Measurements from ENCODE around the gene CIDEB.

DNA sequence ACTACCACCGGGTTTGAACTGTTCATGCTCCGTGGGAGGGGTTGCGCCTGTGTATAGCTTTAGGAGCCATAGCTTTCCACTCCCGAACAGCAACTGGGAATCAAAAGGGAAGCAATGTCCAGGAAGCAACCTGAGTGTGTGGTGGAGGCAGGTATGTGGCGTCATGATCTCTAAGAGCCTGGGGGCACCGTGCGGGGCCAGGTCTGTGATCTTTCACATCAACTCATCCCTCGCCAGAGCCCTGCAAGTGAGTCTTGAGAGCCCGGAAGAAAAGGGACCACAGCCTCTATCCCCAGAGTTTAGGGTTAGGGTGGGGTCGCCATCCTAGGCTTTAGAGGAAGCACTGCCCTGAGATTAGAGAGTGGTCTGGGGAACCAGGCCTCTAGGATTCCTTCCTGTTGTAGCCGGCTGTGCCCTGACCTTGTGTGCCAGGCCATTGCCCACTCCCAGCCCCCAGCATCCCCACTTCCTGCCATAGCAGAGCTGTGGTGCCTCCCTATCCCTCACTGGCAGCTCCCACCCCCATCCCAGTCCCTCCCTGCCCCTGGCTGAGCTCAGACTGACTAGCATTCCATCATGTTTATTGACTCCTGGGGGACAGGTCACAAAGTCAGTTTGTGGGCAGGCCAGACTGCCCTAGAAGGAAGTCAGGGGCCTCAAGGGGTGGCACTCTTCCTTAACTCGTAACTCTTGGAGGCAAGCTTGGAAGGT is 27.8 kb upstream of the CIDEB start:
- TF ChIP-seq CBFB (IDR thresholded peaks at IDR 0.05; ENCODE audit: low read depth) (no peak), SMC3 (IDR thresholded peaks at IDR 0.05; ENCODE audit: borderline replicate concordance, low read length) (no peak), POLR2AphosphoS5 (IDR thresholded peaks at IDR 0.05; ENCODE audit: low read length) (no peak), ZNF207 (IDR thresholded peaks at IDR 0.05; ENCODE audit: borderline replicate concordance) (no peak), ZNF24 (IDR thresholded peaks at IDR 0.05) (no peak), POLR2A (IDR thresholded peaks at IDR 0.05; ENCODE audit: low read depth, low read length) (no peak)
- TF ChIP-seq, protein P1, sequence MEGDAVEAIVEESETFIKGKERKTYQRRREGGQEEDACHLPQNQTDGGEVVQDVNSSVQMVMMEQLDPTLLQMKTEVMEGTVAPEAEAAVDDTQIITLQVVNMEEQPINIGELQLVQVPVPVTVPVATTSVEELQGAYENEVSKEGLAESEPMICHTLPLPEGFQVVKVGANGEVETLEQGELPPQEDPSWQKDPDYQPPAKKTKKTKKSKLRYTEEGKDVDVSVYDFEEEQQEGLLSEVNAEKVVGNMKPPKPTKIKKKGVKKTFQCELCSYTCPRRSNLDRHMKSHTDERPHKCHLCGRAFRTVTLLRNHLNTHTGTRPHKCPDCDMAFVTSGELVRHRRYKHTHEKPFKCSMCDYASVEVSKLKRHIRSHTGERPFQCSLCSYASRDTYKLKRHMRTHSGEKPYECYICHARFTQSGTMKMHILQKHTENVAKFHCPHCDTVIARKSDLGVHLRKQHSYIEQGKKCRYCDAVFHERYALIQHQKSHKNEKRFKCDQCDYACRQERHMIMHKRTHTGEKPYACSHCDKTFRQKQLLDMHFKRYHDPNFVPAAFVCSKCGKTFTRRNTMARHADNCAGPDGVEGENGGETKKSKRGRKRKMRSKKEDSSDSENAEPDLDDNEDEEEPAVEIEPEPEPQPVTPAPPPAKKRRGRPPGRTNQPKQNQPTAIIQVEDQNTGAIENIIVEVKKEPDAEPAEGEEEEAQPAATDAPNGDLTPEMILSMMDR (IDR thresholded peaks at IDR 0.05 in 2 of 3, conservative IDR thresholded peaks at IDR 0.05 in 1 of 3; ENCODE audit: control insufficient read depth in 2 of 3, extremely low read depth in 1 of 3, insufficient read depth in 1 of 3, low read depth in 3 of 3, low read length in 3 of 3): no peak
- TF ChIP-seq, protein P2, sequence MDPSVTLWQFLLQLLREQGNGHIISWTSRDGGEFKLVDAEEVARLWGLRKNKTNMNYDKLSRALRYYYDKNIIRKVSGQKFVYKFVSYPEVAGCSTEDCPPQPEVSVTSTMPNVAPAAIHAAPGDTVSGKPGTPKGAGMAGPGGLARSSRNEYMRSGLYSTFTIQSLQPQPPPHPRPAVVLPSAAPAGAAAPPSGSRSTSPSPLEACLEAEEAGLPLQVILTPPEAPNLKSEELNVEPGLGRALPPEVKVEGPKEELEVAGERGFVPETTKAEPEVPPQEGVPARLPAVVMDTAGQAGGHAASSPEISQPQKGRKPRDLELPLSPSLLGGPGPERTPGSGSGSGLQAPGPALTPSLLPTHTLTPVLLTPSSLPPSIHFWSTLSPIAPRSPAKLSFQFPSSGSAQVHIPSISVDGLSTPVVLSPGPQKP (IDR thresholded peaks at IDR 0.05; ENCODE audit: low read depth, low read length): no peak
- TF ChIP-seq, protein P3, sequence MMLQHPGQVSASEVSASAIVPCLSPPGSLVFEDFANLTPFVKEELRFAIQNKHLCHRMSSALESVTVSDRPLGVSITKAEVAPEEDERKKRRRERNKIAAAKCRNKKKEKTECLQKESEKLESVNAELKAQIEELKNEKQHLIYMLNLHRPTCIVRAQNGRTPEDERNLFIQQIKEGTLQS (IDR thresholded peaks at IDR 0.05; ENCODE audit: borderline replicate concordance, extremely low read depth, low read depth, low read length): no peak
- TF ChIP-seq, protein P4, sequence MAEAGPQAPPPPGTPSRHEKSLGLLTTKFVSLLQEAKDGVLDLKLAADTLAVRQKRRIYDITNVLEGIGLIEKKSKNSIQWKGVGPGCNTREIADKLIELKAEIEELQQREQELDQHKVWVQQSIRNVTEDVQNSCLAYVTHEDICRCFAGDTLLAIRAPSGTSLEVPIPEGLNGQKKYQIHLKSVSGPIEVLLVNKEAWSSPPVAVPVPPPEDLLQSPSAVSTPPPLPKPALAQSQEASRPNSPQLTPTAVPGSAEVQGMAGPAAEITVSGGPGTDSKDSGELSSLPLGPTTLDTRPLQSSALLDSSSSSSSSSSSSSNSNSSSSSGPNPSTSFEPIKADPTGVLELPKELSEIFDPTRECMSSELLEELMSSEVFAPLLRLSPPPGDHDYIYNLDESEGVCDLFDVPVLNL (IDR thresholded peaks at IDR 0.05; ENCODE audit: low read depth, low read length): no peak
